ENCODE data around the gene TSG101.

Gene TSG101

DNA sequence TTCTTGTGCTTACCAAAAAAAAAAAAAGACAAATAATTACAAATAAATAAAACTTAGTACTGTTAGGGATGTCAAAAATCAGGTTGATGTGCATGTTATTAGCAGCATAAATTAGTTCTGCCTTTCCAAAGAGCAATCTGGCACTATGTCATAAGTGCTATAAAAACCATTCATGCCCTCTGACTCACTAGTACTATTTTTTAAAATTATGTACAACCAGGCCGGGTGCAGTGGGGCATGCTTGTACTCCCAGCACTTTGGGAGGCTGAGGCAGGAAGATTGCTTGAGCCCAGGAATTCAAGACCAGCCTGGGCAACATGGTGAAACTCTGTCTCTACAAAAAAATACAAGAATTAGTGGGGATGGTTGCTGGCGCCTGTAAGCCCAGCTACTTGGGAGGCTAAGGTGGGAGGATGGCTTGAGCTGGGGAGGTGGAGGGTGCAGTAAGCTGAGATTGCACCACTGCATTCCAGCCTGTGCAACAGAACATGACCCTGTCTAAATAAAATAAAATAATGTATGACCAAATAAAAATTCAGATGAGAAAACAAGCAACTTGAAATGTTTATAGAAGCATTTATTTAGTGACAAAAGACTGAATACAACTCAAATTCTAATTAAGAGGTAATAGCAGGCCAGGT is 36.5 kb upstream of the TSG101 start:
- no peak overlapping the region for H3K27ac ChIP-seq
- no peaks in the 10 kb centered on the region for H3K27me3 ChIP-seq (replicated peaks)
- in situ Hi-C loops (cut with HindIII; ENCODE audit: low pct_ligation_motif_present, low sequenced_read_pairs) = no loop called here
- H3K36me3 ChIP-seq (replicated peaks) = peaks cover 20% of the 10 kb centered on the region
- TF ChIP-seq, protein P1, sequence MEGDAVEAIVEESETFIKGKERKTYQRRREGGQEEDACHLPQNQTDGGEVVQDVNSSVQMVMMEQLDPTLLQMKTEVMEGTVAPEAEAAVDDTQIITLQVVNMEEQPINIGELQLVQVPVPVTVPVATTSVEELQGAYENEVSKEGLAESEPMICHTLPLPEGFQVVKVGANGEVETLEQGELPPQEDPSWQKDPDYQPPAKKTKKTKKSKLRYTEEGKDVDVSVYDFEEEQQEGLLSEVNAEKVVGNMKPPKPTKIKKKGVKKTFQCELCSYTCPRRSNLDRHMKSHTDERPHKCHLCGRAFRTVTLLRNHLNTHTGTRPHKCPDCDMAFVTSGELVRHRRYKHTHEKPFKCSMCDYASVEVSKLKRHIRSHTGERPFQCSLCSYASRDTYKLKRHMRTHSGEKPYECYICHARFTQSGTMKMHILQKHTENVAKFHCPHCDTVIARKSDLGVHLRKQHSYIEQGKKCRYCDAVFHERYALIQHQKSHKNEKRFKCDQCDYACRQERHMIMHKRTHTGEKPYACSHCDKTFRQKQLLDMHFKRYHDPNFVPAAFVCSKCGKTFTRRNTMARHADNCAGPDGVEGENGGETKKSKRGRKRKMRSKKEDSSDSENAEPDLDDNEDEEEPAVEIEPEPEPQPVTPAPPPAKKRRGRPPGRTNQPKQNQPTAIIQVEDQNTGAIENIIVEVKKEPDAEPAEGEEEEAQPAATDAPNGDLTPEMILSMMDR (IDR thresholded peaks at IDR 0.05; ENCODE audit: low read depth, low read length, missing control alignments) = no peak
- H3K4me3 ChIP-seq (ENCODE audit: low read depth, low read length) = no peak overlapping the region
- DNase-seq = no peak

DNA sequence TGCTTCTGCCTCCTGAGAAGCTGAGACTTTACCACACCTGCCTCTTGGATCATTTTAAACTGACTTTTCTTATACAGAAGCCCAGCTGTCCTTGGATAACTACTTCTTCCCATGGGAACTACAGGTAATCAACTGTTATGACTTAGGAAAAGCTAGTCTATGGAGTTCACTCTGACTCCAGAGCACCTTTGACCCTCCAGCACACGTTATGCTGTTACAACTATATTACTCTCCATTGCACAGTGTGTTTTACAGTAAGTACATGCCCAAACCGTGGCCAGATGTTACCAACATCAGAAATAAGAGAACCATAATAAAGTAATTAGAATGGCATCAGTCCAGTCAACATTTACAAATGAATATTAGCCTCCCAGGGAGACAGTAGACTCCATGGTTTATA is 21.3 kb upstream of the TSG101 start:
- no peak overlapping the region for H3K4me3 ChIP-seq (ENCODE audit: low read depth, low read length)
- peaks cover 22% of the 10 kb centered on the region for H3K36me3 ChIP-seq (replicated peaks)
- H3K27me3 ChIP-seq (replicated peaks) = no peaks in the 10 kb centered on the region
- in situ Hi-C loops (cut with HindIII; ENCODE audit: low pct_ligation_motif_present, low sequenced_read_pairs) = no loop called here
- DNase-seq = no peak
- TF ChIP-seq, protein P1 (IDR thresholded peaks at IDR 0.05; ENCODE audit: low read depth, low read length, missing control alignments) = no peak
- no peak overlapping the region for H3K27ac ChIP-seq

DNA sequence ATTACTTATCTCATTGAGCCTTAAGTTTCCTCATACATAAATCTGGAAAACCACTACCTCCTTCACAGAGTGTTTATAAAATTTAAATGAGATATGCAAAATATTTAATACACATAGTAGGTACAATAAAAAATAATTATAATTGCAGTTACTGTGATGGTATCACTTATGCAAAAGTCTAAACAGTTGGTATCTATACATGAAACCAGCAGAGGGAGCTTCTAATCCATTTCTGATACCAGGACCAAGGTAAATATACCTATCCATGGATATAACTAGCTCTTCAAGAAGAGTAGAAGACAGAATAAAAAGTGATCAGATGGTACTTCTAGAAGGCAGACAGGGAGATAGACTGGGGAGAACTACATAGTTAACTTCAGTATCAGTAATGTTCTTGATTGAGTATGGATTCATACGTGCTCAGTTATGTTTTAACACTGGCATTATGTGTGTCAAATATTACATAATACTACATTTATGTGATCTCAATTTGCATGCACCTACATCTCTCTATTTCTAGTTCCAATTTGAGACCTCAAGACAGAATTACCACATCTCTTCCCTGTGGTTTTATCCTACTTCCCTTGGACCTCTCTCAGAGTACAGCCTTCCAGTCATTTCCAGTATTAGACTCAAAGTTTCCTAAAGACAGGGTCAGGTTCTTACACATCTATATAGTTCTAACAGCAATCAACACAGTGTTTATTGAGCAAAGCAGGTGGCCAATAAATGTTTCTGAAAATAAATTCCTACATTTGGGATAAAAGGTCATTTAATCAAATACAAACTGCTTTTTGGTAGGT is 13.7 kb upstream of the TSG101 start:
- TF ChIP-seq, protein P1 (IDR thresholded peaks at IDR 0.05; ENCODE audit: low read depth, low read length, missing control alignments) = peak; percentile 31
- H3K27ac ChIP-seq = no peak overlapping the region
- H3K4me3 ChIP-seq (ENCODE audit: low read depth, low read length) = no peak overlapping the region
- in situ Hi-C loops (cut with HindIII; ENCODE audit: low pct_ligation_motif_present, low sequenced_read_pairs) = no loop called here
- no peaks in the 10 kb centered on the region for H3K27me3 ChIP-seq (replicated peaks)
- H3K36me3 ChIP-seq (replicated peaks) = peaks cover 12% of the 10 kb centered on the region
- no peak for DNase-seq

DNA sequence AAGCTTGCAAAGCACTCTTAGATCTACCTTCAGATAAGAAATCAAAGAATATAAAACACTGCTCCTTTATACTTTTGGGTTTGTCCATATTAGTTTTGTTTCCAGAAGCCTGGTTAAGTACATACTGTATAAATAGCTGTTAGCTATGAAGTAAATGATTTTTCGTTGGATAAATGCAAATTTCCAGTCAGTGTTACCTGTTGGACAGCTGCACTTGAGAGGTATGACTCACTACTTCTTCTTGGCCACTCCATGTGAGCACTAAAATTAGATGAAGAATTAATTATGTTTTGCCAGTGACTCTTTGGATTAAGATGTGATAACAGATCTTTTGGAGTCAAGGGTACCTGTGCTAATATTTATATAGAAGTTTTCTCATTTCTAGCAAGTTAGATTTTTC is 9.5 kb upstream of the TSG101 start:
- Histone ChIP-seq H3K36me3 (replicated peaks) (peaks cover 2% of the 10 kb centered on the region), H3K4me3 (ENCODE audit: low read depth, low read length) (no peak overlapping the region), H3K27me3 (replicated peaks) (no peaks in the 10 kb centered on the region), H3K27ac (no peak overlapping the region)
- TF ChIP-seq, protein P1 (IDR thresholded peaks at IDR 0.05; ENCODE audit: low read depth, low read length, missing control alignments) = no peak
- no peak for DNase-seq
- in situ Hi-C loops (cut with HindIII; ENCODE audit: low pct_ligation_motif_present, low sequenced_read_pairs) = no loop called here

DNA sequence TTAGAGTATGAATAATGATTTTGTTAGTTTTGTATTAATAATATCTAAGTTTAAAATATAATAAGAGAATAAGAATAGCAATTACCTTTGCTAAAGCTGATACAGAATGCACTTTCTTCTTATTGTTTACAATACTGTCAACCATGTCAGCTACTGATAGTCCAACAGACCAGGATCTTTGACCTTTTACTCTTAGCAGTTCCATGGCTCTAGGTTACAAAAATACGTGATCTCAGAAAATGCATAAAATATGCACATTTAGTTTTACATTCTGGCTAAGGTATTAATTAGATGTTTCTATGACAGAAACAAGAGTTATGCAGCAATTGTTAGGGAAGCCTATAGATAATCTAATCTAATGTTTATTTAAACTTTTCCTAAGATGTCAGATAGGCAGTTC is 7.5 kb upstream of the TSG101 start:
- Histone ChIP-seq H3K27me3 (replicated peaks) (no peaks in the 10 kb centered on the region), H3K36me3 (replicated peaks) (peaks cover 2% of the 10 kb centered on the region), H3K27ac (no peak overlapping the region), H3K4me3 (ENCODE audit: low read depth, low read length) (no peak overlapping the region)
- in situ Hi-C loops (cut with HindIII; ENCODE audit: low pct_ligation_motif_present, low sequenced_read_pairs) = no loop called here
- no peak for DNase-seq
- TF ChIP-seq, protein P1 (IDR thresholded peaks at IDR 0.05; ENCODE audit: low read depth, low read length, missing control alignments) = no peak
